Midbrain (tissue), 1 donor: ENCODE measurements around the gene FBXL3.
"Not testable (repeated sequence)": the region's sequence is repeated elsewhere in the genome, so short reads cannot be mapped to it uniquely, and the experiment has no call there.

Experiments
- DNase-seq: peaks from one replicate; lab custom pipeline; 2025; lab: John Stamatoyannopoulos, UW

FBXL3 gene

DNA sequence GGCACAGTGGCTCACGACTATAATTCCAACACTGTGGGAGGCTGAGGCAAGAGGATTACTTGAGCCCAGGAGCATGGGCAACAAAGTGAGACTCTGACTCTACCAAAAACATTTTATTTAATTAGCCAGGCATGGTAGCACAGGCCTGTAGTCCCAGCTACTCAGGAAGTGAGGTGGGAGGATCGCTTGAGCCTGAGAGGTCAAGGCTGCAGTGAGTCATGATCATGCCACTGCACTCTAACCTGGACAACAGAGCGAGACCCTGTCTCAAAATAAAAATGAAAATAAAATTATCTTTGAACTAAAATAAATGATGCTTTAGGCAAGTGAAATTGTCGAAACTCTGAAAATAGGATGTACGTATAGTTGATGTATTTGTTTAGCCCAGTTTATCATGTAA, 43.3 kb downstream of the FBXL3 start:
- no peak for DNase-seq

- no peak for DNase-seq
Measured at GRCh38 chr13:76982061-76982460, 44.9 kb downstream of the FBXL3 start.

- peak; percentile 71 for DNase-seq
Measured at GRCh38 chr13:76980075-76980718, 46.8 kb downstream of the FBXL3 start.

DNA sequence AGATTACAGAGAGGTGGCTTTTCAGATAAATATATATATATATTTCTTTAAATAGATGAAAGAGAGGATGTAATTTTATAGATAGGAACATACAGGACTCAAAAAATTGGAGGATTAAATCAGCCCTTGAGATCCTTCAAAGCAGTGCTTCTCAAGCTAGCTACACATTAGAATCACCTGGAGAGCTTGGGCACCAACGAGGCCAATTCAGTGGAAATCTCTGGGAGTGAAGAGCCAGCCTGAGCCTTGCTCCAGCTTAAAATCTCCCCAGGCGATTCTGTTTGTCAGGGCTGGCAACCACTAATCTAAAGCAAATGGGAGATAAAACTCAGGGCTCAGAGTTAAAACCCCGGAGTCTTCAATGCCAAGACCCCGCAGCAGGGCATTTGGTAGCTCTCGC, 50.0 kb downstream of the FBXL3 start:
- DNase-seq = no peak

DNA sequence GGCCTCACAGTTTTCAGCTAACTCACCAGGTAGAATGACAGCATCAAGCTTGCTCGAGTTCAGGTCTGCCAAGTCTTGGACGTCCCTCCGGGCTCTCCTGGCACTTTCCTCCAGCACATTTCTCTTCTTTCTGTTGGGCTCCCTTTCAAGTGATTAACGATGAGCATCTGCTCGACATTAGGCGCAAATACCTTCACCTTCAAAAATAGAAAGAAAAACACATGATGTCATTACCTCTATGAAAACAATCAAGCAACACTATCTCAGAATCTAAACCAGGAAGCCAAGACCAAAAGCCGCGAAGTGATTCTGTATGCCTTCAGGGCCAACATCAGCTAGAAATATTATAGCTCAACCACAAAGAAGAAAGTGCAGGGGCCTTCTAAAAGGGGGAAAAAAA, 50.5 kb downstream of the FBXL3 start:
- no peak for DNase-seq

- no peak for DNase-seq
Measured at GRCh38 chr13:76975863-76976262, 51.1 kb downstream of the FBXL3 start.

- no peak for DNase-seq
Measured at GRCh38 chr13:76974618-76974975, 52.4 kb downstream of the FBXL3 start.

GRCh38 chr13:76973920-76974617, 52.9 kb downstream of the FBXL3 start:
- DNase-seq = no peak

GRCh38 chr13:76971851-76972829, 54.8 kb downstream of the FBXL3 start:
- DNase-seq = no peak

DNA sequence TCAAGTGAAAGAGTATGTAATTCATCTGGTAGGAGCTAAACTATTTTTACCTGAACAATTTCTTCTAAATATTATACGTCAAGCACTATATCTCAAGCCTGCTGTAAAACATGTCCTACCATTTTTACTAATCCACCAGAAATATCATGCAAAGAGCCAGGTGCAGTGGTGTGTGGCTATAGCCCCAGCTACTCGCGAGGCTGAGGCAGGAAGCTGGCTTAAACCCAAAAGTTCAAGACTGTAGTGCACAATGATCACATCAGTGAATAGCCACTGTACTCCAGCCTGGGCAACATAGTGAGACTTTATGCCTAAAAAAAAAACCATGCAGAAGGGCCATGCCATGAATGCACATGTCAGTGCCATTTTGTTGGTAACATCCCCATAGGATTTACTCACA, 55.7 kb downstream of the FBXL3 start:
- no peak for DNase-seq

DNA sequence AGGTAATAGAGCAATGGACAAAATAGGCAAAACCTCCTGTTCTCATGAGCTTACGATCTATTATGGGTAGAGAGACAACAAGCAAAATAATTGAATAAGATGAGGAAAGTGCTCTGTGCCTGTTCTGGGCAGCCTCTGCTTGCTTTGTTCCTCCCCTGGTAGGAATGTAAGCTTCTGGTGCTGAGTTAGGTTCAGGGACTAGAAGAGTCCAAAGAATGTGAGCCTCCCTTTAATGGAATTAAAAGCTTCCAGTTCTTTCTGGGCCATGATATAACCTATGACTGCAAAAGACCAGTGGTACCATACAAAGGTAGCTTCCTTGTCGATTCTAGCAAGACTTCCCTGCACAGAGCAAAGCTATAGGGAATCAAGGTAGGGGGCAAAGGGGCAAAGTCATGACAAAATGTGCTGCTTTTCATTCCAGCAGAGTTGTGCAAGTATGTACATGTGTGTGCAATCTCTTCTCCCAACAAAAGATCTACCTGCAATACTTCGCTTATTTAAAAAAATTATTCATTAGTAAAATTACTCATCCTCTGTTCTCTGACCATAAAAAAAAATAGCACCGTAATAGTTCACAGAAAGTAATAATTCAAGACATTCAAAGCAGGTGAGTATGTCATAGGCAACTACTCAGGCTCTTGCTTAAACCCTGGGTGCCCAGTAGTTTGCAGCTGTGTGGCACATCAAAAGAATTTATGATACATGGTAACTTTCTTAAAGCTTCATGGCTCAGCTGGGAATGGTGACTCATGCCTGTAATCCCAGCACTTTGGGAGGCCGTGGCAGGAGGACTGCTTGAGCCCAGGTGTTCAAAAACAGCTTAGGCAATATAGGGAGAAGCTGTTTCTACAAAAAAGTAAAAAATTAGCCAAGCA, 57.2 kb downstream of the FBXL3 start:
- DNase-seq = no peak

GRCh38 chr13:76968041-76968440, 58.9 kb downstream of the FBXL3 start:
- no peak for DNase-seq

DNA sequence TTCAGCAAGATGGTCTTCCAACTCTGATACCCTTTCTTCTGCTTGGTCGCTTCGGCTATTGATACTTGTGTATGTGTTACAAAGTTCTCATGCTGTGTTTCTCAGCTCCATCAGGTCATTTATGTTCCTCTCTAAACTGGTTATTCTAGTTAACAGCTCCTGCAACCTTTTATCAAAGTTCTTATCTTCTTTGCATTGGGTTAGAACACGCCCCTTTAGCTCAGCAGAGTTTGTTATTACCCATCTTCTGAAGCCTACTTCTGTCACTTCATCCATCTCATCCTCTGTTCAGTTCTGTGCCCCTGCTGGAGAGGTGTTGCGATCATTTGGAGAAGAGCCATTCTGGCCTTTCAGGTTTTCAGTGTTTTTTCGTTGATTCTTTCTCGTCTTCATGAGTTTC, 59.9 kb downstream of the FBXL3 start:
- DNase-seq = no peak

- no peak for DNase-seq
Measured at GRCh38 chr13:76965759-76966421, 61.1 kb downstream of the FBXL3 start.

DNA sequence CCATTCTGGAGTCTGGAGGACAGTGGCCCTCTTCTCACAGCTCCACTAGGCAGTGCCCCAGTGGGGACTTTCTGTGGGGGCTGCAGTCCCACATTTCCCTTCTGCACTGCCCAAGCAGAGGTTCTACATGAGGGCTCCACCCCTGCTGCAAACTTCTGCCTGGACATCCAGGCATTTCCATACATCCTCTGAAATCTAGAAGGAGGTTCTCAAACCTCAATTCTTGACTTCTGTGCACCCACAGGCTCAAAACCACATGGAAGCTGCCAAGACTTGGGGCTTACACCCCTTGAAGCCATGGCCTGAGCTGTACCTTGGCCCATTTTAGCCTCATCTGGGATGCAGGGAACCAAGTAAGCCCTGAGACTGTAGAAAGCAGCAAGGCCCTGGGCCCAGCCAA, 67.2 kb downstream of the FBXL3 start:
- not testable (repeated sequence) for DNase-seq

DNA sequence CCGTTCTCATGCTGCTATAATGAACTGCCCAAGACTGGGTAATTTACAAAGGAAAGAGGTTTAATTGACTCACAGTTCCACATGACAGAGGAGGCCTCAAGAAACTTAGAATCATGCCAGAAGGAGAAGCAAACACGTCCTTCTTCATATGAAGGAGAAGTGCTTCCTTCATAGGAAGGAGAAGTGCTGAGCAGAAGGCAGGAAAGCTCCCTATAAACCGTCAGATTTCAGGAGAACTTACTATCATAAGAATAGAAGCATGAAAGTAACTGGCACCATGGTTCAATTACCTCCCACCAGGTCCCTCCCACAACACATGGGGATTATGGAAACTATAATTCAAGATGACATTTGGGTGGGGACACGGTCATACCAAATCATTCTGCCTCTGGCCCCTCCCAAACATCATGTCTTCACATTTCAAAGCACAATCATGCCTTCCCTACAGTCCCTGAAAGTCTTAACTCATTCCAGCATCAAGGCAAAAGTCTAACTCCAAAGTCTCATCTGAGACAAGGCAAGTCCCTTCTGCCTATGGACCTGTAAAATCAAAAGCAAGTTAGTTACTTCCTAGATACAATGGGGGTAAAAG, 68.0 kb downstream of the FBXL3 start:
- DNase-seq = no peak

DNA sequence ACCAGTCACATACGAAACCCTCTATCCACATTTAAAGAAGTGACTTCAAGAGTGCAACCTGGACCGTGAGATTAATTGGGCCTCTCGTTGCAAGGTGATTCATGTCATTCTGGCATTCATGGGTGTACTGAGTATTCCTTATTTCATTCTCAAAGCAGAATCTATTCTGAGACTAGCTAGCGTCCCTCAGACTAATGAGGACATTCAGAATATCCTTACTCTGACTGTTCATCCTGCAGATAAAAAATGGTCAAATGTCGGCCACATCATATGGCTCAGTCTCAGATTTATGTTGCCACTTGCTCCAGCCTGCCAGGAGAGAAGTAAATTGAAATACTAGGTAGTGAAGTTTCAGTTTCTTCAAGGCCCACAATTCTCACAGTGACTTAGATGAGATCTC, 71.3 kb downstream of the FBXL3 start:
- no peak for DNase-seq
